ENCODE data around the gene NPRL2. TPM values are rescaled to one million over a fixed set of nuclear protein-coding genes. Genes with fewer than 3 reads are reported as not detected.

Gene NPRL2
- total and polyA plus RNA-seq, 2 experiments from 2014 or later, result 17.9 to 28.9 TPM

- Histone ChIP-seq H3F3A (ENCODE audit: insufficient read depth) (peaks cover 10% of the 10 kb centered on the region; the same call in 1 of the 2 replicates), H3K9ac (peak overlapping the region; percentile 89), H3K27ac (peak overlapping the region; percentile 66), H3K4me3 (peak overlapping the region; percentile 75), H3K79me2 (ENCODE audit: insufficient read depth) (peaks cover 57% of the 10 kb centered on the region), H3K4me2 (ENCODE audit: unreplicated experiment) (peak overlapping the region; percentile 98), H3K9me3 (ENCODE audit: low read depth) (no peaks in the 10 kb centered on the region), H3K9me2 (ENCODE audit: insufficient read depth) (no peaks in the 10 kb centered on the region), H4K20me1 (ENCODE audit: insufficient read depth) (peaks cover 10% of the 10 kb centered on the region; the same call in 1 of the 2 replicates), H3K4me1 (ENCODE audit: insufficient read depth) (peaks cover 25% of the 10 kb centered on the region), H3K27me3 (replicated peaks; ENCODE audit: insufficient read depth) (no peaks in the 10 kb centered on the region), H3K36me3 (ENCODE audit: low read depth) (peaks cover 7% of the 10 kb centered on the region; the same call in 1 of the 2 replicates), H2AFZ (no peak overlapping the region)
- in situ Hi-C loops (cut with MboI), result no loop called here
- 32 to 36% methylated on average over 24 of the region's 24 CpGs for WGBS, 2 experiments (ENCODE audit: low coverage in 1 of 2, low lambda C conversion rate in 2 of 2, missing lambda C conversion rate in 2 of 2)
- DNase-seq, result peak; percentile 29
- no peak for TF ChIP-seq EZH2 (IDR thresholded peaks at IDR 0.05; ENCODE audit: insufficient read depth, poor library complexity, severe bottlenecking)
- TF ChIP-seq EZH2phosphoT487 (IDR thresholded peaks at IDR 0.05; ENCODE audit: insufficient read depth, low read depth), result no peak
Measured at GRCh38 chr3:50358355-50358910, 7.9 kb upstream of the NPRL2 start.

- Histone ChIP-seq H3K9ac (peak overlapping the region; percentile 89), H3K27ac (no peak overlapping the region), H4K20me1 (ENCODE audit: insufficient read depth) (peaks cover 10% of the 10 kb centered on the region; the same call in 1 of the 2 replicates), H3K9me3 (ENCODE audit: low read depth) (no peaks in the 10 kb centered on the region), H3K4me3 (peak overlapping the region; percentile 75), H3K79me2 (ENCODE audit: insufficient read depth) (peaks cover 67% of the 10 kb centered on the region), H3F3A (ENCODE audit: insufficient read depth) (peaks cover 14% of the 10 kb centered on the region; the same call in 1 of the 2 replicates), H3K4me2 (ENCODE audit: unreplicated experiment) (peak overlapping the region; percentile 98), H3K27me3 (replicated peaks; ENCODE audit: insufficient read depth) (no peaks in the 10 kb centered on the region), H2AFZ (no peak overlapping the region), H3K9me2 (ENCODE audit: insufficient read depth) (no peaks in the 10 kb centered on the region), H3K36me3 (ENCODE audit: low read depth) (peaks cover 7% of the 10 kb centered on the region; the same call in 1 of the 2 replicates), H3K4me1 (ENCODE audit: insufficient read depth) (peaks cover 25% of the 10 kb centered on the region)
- peak; percentile 16 for DNase-seq
- TF ChIP-seq EZH2phosphoT487 (IDR thresholded peaks at IDR 0.05; ENCODE audit: insufficient read depth, low read depth), result no peak
- no peak for TF ChIP-seq EZH2 (IDR thresholded peaks at IDR 0.05; ENCODE audit: insufficient read depth, poor library complexity, severe bottlenecking)
- in situ Hi-C loops (cut with MboI), result no loop called here
- WGBS, 2 experiments (ENCODE audit: low coverage in 1 of 2, low lambda C conversion rate in 2 of 2, missing lambda C conversion rate in 2 of 2), result 46 to 61% methylated on average over 1 of the region's 1 CpG
Measured at GRCh38 chr3:50357481-50357880, 6.9 kb upstream of the NPRL2 start.

GRCh38 chr3:50356553-50356952, 6.0 kb upstream of the NPRL2 start:
- Histone ChIP-seq H3K9ac (peak overlapping the region; percentile 89; the same call in 1 of the 2 replicates), H3K9me2 (ENCODE audit: insufficient read depth) (no peaks in the 10 kb centered on the region), H3K4me1 (ENCODE audit: insufficient read depth) (peaks cover 30% of the 10 kb centered on the region), H2AFZ (no peak overlapping the region), H3F3A (ENCODE audit: insufficient read depth) (peaks cover 14% of the 10 kb centered on the region; the same call in 1 of the 2 replicates), H3K9me3 (ENCODE audit: low read depth) (no peaks in the 10 kb centered on the region), H3K4me3 (peak overlapping the region; percentile 75), H3K36me3 (ENCODE audit: low read depth) (peaks cover 7% of the 10 kb centered on the region; the same call in 1 of the 2 replicates), H3K4me2 (ENCODE audit: unreplicated experiment) (peak overlapping the region; percentile 98), H3K27me3 (replicated peaks; ENCODE audit: insufficient read depth) (no peaks in the 10 kb centered on the region), H3K27ac (no peak overlapping the region), H3K79me2 (ENCODE audit: insufficient read depth) (peaks cover 76% of the 10 kb centered on the region), H4K20me1 (ENCODE audit: insufficient read depth) (peaks cover 10% of the 10 kb centered on the region; the same call in 1 of the 2 replicates)
- TF ChIP-seq EZH2phosphoT487 (IDR thresholded peaks at IDR 0.05; ENCODE audit: insufficient read depth, low read depth), result no peak
- TF ChIP-seq EZH2 (IDR thresholded peaks at IDR 0.05; ENCODE audit: insufficient read depth, poor library complexity, severe bottlenecking), result no peak
- WGBS, 2 experiments (ENCODE audit: low coverage in 1 of 2, low lambda C conversion rate in 2 of 2, missing lambda C conversion rate in 2 of 2), result 22 to 38% methylated on average over 4 to 5 of the region's 5 CpGs
- DNase-seq, result peak; percentile 65
- in situ Hi-C loops (cut with MboI), result no loop called here

- Histone ChIP-seq H3K9me2 (ENCODE audit: insufficient read depth) (no peaks in the 10 kb centered on the region), H3K36me3 (ENCODE audit: low read depth) (peaks cover 7% of the 10 kb centered on the region; the same call in 1 of the 2 replicates), H4K20me1 (ENCODE audit: insufficient read depth) (peaks cover 10% of the 10 kb centered on the region; the same call in 1 of the 2 replicates), H3K4me1 (ENCODE audit: insufficient read depth) (peaks cover 35% of the 10 kb centered on the region), H3K9ac (peak overlapping the region; percentile 89; the same call in 1 of the 2 replicates), H3K4me3 (peak overlapping the region; percentile 75), H3K79me2 (ENCODE audit: insufficient read depth) (peaks cover 82% of the 10 kb centered on the region), H3F3A (ENCODE audit: insufficient read depth) (peaks cover 14% of the 10 kb centered on the region; the same call in 1 of the 2 replicates), H3K9me3 (ENCODE audit: low read depth) (no peaks in the 10 kb centered on the region), H3K27ac (no peak overlapping the region), H3K4me2 (ENCODE audit: unreplicated experiment) (peak overlapping the region; percentile 98), H3K27me3 (replicated peaks; ENCODE audit: insufficient read depth) (no peaks in the 10 kb centered on the region), H2AFZ (no peak overlapping the region)
- DNase-seq, result peak; percentile 13
- in situ Hi-C loops (cut with MboI), result no loop called here
- no peak for TF ChIP-seq EZH2 (IDR thresholded peaks at IDR 0.05; ENCODE audit: insufficient read depth, poor library complexity, severe bottlenecking)
- WGBS, 2 experiments (ENCODE audit: low coverage in 1 of 2, low lambda C conversion rate in 2 of 2, missing lambda C conversion rate in 2 of 2), result 68 to 74% methylated on average over 5 of the region's 5 CpGs
Measured at GRCh38 chr3:50355829-50356552, 5.4 kb upstream of the NPRL2 start.
